SU-DHL-6 (cell line): Measurements from ENCODE around the gene GOLGB1.

ENCODE experiments used
- H2AFZ ChIP-seq: fragments of 200-600 bp; sonication (generic); 2 replicates; pipeline ENCODE4 v1.6.1; 2014; ENCODE audit warnings: low read depth, mild to moderate bottlenecking, moderate library complexity, mixed read lengths, antibody characterized with exemption, low read length; ENCODE audit not compliant: severe bottlenecking
- H3F3A ChIP-seq: fragments of 200-600 bp; shearing (Covaris generic); 2 replicates; pipeline ENCODE4 v1.6.0; 2016; ENCODE audit warnings: antibody characterized with exemption, mild to moderate bottlenecking; ENCODE audit not compliant: insufficient read depth
- H3K27ac ChIP-seq: fragments of 200-600 bp; sonication (generic); 2 replicates; pipeline ENCODE4 v1.5.1; 2016; ENCODE audit warnings: low read depth, mild to moderate bottlenecking, low read length, moderate library complexity, mixed read lengths
- H3K27me3 ChIP-seq: fragments of 200-600 bp; sonication (generic), shearing (Covaris generic); 2 replicates; pipeline ENCODE4 v1.6.0; 2014; ENCODE audit warnings: mild to moderate bottlenecking, low read length
- H3K36me3 ChIP-seq: fragments of 200-600 bp; sonication (generic); 2 replicates; pipeline ENCODE4 v1.6.1; 2014; ENCODE audit warnings: mild to moderate bottlenecking, low read length, mixed read lengths
- H3K4me2 ChIP-seq: fragments of 300-600, 200-600 bp; shearing (Covaris generic), sonication (generic); 2 replicates; pipeline ENCODE4 v1.6.0; 2014; ENCODE audit warnings: low read length, low read depth, mild to moderate bottlenecking; ENCODE audit not compliant: poor library complexity, severe bottlenecking
- H3K4me3 ChIP-seq: fragments of 200-600 bp; sonication (generic); 2 replicates; pipeline ENCODE4 v1.5.1; 2014; ENCODE audit warnings: antibody characterized with exemption, low read length, mild to moderate bottlenecking, mixed read lengths; ENCODE audit not compliant: insufficient read depth, poor library complexity, severe bottlenecking
- H3K79me2 ChIP-seq: fragments of 200-600 bp; sonication (generic); 2 replicates; pipeline ENCODE4 v1.6.1; 2014; ENCODE audit warnings: mild to moderate bottlenecking, low read length, moderate library complexity; ENCODE audit not compliant: insufficient read depth
- H3K9ac ChIP-seq: fragments of 200-600 bp; sonication (generic); 2 replicates; pipeline ENCODE4 v1.7.0; 2014; ENCODE audit warnings: mild to moderate bottlenecking, low read length
- H3K9me2 ChIP-seq: fragments of 200-600 bp; sonication (generic); replicated peaks from 2 replicates; pipeline ENCODE4 v1.6.1; 2014; ENCODE audit warnings: low read length; ENCODE audit not compliant: insufficient read depth
- H3K9me3 ChIP-seq: fragments of 200-600 bp; sonication (generic); 2 replicates; pipeline ENCODE4 v1.6.1; 2014; ENCODE audit warnings: low read length, mixed read lengths; ENCODE audit not compliant: insufficient read depth
- H4K20me1 ChIP-seq: fragments of 200-600 bp; sonication (generic); 2 replicates; pipeline ENCODE4 v1.6.1; 2014; ENCODE audit warnings: low read depth, mild to moderate bottlenecking, antibody characterized with exemption, low read length, moderate library complexity, mixed read lengths
- CTCF ChIP-seq: fragments of 200-600 bp; sonication (generic); IDR thresholded peaks from one replicate; pipeline ENCODE4 v1.5.1; 2017; ENCODE audit warnings: antibody characterized with exemption, mild to moderate bottlenecking, low read length, moderate library complexity; ENCODE audit not compliant: insufficient read depth, poor library complexity, severe bottlenecking
- EZH2phosphoT487 ChIP-seq: fragments of 200-600 bp; sonication (generic), shearing (Covaris generic); conservative IDR thresholded peaks from 2 replicates; pipeline ENCODE4 v1.6.1; 2018; ENCODE audit warnings: mild to moderate bottlenecking, antibody characterized with exemption, low read length, moderate library complexity, mixed read lengths

GOLGB1 gene

DNA sequence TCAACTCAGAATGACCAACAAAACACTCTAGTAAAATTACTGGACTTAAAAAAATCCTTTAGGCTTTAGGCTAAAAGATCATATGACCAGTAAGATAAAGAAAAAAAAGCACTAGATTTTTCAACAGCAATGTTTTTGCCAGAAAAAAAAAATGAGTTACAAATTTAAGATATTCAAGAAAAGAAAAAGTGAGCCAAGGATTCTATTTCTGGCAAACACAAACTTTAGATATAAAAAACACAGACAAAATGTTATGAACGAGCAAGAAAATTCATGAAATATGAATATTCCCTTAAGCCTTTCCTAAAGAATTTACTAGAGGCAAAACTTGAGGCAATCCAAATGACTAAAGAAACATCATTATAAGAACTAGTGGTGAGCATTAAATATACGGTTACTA lies 8.6 kb downstream of the GOLGB1 start:
- Histone ChIP-seq H2AFZ (no peak overlapping the region), H3K36me3 (no peaks in the 10 kb centered on the region), H3K27me3 (no peaks in the 10 kb centered on the region), H3K79me2 (peaks cover 7% of the 10 kb centered on the region), H4K20me1 (no peaks in the 10 kb centered on the region), H3F3A (no peaks in the 10 kb centered on the region), H3K9me3 (no peaks in the 10 kb centered on the region), H3K27ac (no peak overlapping the region), H3K4me2 (no peak overlapping the region), H3K4me3 (no peak overlapping the region), H3K9me2 (no peaks in the 10 kb centered on the region), H3K9ac (no peak overlapping the region)
- no peak for TF ChIP-seq CTCF
- no peak for TF ChIP-seq EZH2phosphoT487

DNA sequence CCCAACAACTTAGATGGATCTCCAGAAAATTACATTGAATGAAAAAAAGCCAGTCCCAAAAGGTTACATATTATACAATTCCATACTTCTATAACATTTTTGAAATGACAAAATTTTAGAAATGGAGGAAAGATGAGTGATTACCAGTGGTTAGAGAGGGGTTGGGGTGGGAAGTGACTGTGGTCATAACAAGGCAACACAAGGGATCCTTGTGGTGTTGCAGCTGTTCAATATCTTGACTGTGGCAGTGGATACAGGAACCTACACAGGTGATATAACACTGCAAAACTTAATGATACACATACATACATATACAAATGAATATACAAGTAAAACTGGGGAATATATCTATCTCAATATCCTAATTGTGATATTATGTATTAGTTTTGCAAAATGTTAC lies 9.6 kb downstream of the GOLGB1 start:
- H3K4me2 ChIP-seq: no peak overlapping the region
- no peaks in the 10 kb centered on the region for H4K20me1 ChIP-seq
- no peaks in the 10 kb centered on the region for H3K36me3 ChIP-seq

DNA sequence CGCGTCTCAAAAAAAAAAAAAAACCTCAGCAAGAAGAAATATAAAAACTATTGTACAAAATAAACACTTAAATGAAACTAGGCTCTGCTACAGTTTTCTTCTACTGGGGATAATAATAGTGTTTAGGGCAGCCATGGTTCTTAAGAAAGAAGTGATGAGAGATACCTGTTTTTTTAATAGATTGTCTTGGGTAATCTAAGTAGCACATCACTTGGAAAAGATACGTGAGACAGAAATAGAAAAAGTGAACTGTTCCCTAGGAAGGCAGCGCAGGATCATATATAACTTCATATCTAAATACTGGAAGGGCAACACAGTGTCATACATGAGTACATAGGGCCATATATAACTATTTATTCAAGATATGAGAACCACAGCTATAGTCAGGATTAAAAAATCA lies 11.9 kb downstream of the GOLGB1 start:
- no peak overlapping the region for H2AFZ ChIP-seq
- no peak overlapping the region for H3K27ac ChIP-seq
- peaks cover 3% of the 10 kb centered on the region; the same call in 1 of the 2 replicates for H4K20me1 ChIP-seq
- no peaks in the 10 kb centered on the region for H3K9me2 ChIP-seq
- no peaks in the 10 kb centered on the region for H3K27me3 ChIP-seq
- H3K9me3 ChIP-seq: no peaks in the 10 kb centered on the region
- no peak overlapping the region for H3K9ac ChIP-seq
- peaks cover 4% of the 10 kb centered on the region; the same call in 1 of the 2 replicates for H3K79me2 ChIP-seq
- H3K36me3 ChIP-seq: no peaks in the 10 kb centered on the region
- H3K4me2 ChIP-seq: peak overlapping the region; percentile 34
- no peak overlapping the region for H3K4me3 ChIP-seq
- no peak for TF ChIP-seq CTCF
- no peak for TF ChIP-seq EZH2phosphoT487
- no peaks in the 10 kb centered on the region for H3F3A ChIP-seq

More for the DNA sequence above, 9.6 kb downstream of the GOLGB1 start:
- Histone ChIP-seq H3K9ac (no peak overlapping the region), H3F3A (no peaks in the 10 kb centered on the region), H3K79me2 (peaks cover 7% of the 10 kb centered on the region; the same call in 1 of the 2 replicates), H3K27ac (no peak overlapping the region), H3K9me2 (no peaks in the 10 kb centered on the region), H3K27me3 (no peaks in the 10 kb centered on the region), H2AFZ (no peak overlapping the region), H3K4me3 (no peak overlapping the region), H3K9me3 (no peaks in the 10 kb centered on the region)
- TF ChIP-seq EZH2phosphoT487 (no peak), CTCF (no peak)
